GF-D8 (cell line): ENCODE results near the gene ACSS3.
"Not testable (repeated sequence)": the region's sequence is repeated elsewhere in the genome, so short reads cannot be mapped to it uniquely, and the experiment has no call there.

ENCODE experiments used
- DNase-seq: peaks from one replicate; lab custom pipeline; 2025; lab: John Stamatoyannopoulos, UW

The ACSS3 gene

DNA sequence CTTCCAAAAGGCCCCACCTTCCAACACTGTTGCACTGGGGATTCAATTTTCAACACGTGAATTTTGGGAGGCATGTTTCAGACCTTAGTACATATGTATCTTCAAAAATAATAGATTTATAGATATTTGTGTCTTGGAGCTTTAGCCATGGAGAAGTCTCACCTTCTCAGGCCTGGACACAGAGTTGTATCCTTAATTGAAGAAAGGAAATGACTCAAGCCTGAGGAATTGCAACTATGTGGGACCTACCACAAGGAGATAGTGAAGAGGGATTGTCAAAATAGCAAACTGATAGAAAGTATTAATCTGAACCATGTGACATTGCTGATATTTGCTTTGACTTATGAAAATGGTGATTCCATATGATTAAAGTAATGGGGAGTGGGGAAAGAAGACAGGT, 89.8 kb downstream of the ACSS3 start:
- DNase-seq: no peak

DNA sequence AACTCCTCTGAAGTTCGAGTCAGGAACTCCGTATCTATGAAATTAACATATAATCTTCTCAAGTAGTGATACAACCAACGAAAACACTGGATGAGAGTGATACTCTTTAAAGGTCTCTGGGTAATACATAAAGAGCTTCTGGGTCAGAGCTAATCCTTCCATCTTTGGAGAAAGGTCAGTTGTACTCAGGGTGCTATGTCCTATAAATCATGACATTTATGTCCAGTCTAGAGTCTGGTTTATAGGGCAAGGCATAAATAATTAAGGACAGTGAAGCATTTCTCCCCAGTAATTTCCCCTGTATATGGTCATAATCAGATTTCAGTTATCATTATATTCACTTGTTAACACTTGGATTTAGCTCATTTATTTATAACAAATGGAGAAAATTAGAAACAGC, 90.6 kb downstream of the ACSS3 start:
- DNase-seq: no peak

DNA sequence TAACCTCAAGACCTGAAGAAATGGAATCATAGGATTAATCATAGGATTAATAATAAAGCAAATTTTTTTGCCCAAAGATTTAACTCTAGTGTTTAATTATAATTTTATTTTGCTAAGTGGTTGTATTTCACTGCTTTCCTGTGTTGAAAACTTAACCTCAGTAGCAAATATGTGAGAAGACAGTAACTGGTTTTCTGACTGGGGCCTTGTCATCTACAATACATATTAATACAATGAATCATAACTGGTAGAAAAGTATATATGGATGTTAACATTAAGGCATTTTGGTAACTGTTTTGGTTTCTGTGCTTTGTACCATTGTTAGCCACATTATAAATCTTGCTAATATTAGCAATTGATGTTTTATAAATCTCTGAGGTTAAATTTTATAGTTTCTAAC, 92.2 kb downstream of the ACSS3 start:
- DNase-seq: no peak

DNA sequence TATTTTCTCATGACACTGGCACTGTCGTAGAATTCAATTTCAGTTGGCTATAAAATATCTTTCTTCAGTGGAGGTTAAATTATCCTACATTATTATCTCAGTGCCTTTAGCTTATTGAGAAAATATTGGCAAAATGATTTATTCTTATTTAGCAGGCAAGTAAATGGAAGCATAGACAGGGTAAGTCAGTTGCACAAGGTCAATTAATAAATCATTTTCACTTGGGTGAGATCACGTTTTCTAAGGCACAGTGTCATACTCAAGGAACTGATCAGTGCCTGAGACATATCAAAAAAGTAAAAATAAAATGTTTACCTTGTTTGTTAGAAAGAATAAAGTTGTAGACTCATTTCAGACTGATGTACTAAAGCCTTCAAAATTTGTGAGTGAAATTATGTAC, 95.0 kb downstream of the ACSS3 start:
- no peak for DNase-seq

DNA sequence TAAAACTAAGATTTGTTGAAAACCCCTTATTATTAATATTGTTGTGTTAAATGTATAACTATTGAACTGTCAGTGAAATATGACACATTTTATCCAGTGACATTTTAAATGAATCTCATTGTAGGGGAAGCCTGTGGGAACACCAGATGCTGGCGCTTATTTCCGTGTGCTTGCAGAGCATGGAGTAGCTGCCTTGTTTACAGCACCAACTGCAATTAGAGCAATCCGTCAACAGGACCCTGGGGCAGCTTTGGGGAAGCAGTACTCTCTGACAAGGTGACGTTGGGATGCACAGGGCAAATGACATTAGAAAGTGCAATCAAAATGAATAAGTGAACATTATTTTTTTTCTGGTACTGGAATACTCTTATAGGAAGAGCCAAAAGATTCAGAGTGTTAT, 96.8 kb downstream of the ACSS3 start:
- DNase-seq: no peak

DNA sequence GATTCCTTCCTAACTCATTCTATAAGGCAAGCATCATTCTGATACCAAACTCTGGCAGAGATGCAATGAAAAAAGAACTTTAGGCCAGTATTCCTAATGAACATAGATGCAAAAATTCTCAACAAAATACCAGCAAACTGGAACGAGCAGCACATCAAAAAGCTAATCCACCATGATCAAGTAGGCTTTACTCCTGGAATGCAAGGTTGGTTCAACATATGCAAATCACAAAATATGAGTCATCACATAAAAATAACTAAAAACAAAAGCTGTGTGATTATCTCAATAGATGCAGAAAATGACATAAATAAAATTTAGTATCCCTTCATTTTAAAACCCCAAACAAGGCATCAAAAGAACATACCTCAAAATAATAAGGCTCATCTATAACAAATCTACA, 98.9 kb downstream of the ACSS3 start:
- DNase-seq: no peak

DNA sequence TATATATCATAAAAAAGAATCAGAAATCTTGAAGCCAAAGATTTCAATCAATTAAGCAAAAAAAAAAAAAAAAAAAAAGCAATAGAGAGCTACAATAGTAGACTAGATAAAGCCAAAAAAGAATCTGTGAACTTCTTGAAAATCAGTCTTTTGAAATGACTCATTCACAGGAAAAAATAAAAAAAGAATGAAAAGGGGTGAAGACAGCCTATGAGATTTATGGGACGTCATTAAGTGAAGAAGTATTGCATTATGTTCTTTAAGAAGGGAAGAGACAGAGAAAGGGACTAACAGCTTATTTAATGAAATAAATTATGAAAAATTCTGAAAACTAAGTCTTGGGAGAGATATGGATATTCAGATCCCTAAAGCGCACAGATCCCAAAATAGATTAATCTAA, 103.8 kb downstream of the ACSS3 start:
- DNase-seq: no peak

DNA sequence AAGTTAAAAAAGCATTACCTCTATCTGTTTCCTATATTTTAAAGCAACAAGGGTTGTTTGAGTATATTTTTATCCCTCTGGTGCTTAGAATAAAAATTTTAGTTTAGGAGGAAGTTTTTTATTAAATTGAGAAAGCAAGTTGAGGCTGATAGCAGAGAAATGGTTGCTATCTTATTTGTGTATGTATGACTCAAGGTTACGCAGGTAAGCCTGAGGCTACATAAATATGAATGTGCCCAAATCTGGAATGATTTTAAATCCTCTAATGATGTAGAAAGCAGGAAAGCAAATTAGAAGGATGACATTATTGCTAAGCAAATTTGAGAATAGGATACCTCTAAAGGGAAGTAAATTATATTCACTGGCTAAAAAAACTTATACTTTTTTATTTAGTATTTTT, 109.8 kb downstream of the ACSS3 start:
- DNase-seq: no peak

DNA sequence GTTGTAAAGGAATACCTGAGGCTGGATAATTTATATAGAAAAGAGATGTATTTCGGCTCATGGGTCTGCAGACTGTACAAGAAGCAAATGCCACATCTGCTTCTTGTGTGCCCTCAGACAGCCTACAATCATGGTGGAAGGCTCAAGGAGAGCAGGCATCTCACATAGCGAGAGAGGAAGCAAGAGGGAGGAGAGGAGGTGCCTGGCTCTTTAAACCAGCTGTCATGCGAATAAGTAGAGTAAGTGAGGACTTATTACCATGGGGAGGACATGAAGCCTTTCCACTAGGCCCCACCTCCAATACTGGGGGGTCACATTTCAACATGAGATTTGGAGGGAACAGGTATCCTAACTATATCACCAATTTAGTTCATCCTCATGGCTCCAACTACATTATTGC, 118.7 kb downstream of the ACSS3 start:
- no peak for DNase-seq

DNA sequence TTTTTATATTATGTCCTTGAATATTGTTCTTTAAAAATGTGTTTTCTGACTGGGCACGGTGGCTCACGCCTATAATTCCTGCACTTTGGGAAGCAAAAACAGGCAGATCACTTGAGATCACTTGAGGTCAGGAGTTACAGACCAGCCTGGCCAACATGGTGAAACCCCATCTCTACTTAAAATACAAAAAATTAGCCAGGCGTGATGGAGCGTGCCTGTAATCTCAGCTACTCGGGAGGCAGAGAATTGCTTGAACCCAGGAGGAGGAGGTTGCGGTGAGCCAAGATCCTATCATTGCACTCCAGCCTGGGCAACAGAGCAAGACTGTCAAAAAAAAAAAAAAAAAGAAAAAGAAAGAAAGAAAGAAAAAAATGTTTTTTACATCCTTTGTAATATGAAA, 122.7 kb downstream of the ACSS3 start:
- not testable (repeated sequence) for DNase-seq

DNA sequence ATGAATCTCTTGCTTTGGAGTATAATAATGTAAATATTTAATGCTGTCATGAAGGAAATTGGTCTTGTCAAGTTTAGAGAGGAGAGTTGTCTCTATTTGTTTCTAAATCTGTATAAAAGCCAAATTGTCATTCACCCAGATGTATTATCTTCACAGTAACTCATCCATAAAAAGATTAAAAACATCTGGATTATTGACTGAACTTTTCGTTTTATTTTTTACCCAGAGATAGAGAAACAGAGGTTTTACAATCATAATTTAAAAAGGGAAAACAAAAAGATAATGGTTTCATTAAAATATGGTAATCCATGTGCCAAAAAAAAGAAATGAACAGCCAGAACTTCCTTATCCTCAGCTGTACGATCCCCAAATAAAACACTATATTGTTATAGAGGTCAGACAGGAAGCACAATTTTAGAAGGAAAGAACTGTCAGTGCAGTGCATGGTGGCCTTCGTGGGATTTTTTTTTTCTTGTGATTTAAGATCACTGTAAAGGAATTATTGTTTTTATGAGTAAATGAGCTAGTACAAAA, 125.9 kb downstream of the ACSS3 start:
- DNase-seq: no peak

DNA sequence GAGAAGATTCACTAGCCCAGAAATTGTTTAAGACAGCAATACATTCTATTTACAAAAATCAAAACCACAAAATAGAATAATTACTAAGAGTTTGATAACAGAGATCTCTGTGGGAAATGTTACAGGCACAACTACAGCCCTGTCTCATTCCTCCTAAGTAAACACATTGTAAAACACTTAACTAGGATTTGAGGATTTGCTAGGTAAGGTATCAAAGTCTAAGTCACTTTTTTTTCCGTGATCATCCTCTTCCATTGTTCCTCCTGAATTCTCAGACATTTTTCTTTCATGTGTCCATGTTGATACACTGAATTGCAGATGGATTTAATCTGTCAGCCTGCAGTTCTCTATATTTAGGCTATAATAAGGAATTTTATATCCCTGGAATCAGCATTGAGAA, 127.5 kb downstream of the ACSS3 start:
- no peak for DNase-seq

DNA sequence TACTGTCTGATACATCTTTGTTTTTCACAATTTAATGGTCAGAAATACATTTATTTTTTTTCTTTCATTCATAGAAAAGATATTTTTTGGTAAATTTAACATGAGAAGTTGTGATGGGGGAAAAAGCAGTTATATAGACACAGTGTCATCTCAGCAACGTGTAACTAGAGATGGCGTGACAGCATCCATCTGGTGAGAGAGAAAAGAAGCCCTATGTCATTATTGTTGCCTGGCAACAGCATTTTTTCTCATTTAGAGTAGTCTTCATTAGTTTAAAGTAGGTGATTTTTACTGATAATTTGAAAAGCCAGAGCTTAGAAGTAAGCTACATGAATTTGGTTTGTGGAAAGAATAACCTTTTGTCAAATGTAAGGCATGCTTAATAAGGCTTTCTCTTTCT, 128.6 kb downstream of the ACSS3 start:
- DNase-seq: no peak

DNA sequence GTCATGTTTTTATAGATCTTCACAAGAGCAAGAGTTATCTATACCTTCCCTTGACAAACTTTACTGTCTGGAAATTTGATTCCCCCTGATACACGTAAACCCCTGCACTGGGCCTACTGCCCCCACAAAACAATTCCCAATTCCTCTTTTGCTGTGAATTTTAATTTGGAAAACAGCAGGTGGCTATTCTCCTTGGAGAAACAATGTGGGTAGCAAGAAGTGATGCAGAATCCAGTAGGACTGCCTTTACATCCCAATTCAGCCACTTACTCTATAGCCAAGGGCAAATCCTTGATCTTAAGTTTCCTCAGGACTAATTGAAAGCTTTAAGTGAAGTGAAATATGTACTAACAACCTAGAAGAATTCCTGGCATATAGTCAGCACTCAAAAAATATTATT, 129.3 kb downstream of the ACSS3 start:
- DNase-seq: no peak

DNA sequence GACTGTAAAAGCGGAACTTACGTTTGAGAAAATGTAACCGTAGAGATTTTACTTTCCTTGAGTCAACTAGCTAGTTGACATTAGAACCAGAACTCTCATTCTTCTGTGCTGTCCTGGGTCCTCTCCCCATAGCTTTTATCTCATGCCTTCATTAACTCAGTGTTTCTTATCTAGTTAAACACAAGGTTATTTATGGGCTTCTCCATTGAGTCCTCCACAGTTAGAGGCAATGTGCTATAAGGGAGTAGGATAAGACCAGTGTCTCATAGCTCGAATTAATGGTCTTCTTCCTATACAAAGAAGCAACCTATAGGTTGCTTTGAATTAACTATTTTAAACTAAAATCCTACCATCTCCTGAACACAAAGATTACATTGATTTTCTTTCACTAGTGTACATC, 129.8 kb downstream of the ACSS3 start:
- DNase-seq: no peak

DNA sequence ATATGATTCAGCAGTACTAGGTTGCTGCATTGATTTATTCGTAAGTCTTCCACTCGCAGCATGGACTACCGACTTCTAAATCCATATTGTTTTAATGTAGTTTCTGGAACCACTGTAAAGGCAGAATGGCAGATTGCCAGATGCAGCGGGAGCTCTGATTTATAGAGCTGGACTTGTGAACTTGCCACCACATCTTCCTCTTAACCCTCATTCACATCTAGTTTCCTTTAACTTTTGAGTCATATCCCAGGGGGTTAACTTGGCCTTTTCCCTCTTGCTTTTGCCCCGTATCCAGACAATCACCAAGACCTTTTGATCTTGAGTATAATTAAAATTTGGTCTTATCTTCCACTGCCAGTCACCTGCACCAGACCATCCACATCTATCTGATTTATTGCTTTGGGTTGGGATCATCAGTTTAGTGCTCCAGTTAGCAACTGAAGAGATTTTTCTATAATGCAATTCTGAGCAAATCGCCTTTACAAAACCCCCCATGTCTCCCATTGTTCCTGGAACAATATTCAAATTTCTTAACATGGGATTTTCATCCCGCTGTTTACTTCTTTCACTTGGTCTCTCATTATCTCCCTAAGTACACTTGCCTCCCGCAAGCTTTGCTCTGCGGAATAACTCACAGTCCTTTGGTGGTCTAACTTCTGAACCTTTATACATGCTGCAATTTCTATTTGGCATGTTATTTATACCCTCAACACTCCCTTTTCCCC, 130.5 kb downstream of the ACSS3 start:
- no peak for DNase-seq

DNA sequence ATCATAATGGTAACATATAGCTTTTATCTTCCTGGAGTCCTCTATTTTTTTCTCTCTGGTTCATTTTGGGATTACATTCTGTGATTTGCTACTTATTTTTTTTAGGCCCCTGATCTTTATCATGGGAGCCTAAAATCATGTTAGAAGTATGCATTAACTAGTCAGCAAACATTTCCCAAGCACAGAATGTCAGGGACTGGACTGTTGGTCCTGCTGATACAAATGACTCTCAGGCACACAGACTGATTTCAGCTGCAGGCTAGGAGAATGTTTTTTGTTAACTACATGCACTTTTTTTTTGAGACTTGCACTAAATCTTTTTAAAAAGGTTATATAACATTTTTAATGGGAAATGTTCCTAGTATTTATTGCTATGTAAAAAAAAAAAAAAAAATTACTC, 131.1 kb downstream of the ACSS3 start:
- DNase-seq: no peak

DNA sequence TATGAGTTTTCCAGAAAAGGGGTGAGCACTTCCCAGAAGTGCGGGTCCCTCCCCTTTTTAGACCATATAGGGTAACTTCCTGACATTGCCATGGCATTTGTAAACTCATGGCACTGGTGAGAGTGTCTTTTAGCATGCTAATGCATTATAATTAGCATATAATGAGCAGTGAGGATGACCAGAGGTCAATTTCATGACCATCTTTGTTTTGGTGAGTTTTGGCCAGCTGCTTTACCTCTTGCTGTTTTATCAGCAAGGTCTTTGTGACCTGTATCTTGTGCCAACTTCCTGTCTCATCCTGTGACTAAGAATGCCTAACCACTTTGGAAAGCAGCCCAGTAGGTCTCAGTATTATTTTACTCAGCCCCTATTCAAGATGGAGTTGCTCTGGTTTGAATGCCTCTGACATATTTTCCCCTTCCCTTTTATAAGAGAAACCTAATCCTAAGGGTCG, 131.9 kb downstream of the ACSS3 start:
- DNase-seq: not testable (repeated sequence)

DNA sequence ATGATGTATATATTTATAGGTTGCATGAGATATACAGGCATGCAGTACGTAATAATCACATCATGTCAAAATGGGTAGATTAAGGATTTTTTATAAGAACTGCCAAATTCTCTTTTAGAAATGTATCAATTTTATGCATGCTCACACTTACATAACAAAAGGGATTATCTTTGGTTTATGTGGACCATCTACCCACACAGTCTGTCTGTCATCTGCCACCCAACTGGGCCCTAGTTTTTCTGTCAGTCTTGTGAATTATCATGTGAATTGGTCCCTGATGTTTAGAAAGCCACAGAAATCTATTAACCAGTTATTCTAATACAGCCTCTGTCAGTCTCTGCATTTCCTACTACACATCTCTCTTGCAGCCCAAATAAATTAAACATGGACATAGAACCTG, 133.4 kb downstream of the ACSS3 start:
- no peak for DNase-seq

DNA sequence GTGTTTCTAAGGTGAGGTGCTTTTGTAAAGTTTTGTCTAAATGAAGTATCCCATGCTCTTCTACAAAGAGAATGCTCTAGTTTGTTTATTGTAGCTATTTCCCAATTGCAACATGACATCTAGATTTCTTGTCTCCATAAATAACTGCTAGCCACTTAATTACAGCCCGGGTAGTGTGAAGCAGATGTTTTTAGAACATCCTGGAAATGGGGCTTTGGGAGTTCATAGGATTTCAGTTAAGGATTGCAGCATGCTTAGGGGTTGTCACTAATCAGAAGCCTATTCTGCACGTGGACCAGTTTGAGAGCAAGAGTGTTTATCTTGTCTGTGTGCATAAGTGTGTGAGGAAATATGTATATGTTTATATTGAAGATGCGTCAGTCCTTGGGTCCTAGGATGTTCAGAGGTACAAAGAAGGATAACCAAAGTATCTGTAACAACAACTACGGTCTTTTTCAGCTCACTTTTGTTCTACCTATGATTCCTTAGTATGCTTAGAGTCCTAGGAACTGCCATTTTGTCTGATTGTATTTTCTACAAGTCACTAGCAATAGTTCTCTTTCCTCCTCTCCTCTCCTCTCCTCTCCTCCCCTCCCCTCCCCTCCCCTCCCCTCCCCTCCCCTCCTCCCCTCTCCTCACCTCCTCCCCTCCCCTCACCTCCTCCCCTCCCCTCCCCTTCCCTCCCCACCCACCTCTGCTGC, 135.3 kb downstream of the ACSS3 start:
- no peak for DNase-seq

DNA sequence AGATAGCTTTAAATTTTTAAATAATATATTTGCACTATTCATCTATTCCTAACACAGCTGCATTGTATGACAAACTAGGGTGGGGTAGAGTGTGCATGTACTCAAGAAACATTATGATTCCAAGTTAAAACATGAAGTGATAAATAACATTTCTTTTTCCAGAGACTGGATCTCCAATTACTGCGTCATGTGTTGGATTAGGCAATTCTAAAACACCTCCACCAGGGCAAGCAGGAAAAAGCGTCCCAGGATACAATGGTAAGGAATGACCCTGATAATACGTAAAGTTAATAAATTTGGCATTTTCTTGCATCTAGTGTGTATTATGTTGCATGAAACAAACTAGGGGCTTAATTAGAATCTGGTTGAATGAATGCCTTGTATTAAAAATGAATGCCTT, 138.9 kb downstream of the ACSS3 start:
- no peak for DNase-seq

DNA sequence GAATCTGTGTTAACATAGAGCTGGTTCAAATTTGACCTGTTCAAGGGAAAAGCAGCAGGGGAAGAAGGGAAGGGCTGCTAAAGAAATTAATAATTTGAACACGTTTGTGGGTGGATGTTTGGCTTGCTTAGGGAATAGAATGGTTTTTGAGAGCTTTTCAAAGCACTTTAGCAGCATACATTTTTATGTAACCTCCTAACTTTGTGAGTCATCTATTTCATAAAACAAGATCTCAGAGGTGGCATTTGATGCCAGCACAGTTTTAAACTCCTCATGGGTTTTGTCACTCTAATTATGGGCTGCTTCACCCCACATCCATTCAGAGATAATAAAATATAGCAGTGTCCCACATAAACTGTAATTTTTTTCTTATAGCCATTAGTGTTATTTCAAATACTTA, 143.8 kb downstream of the ACSS3 start:
- no peak for DNase-seq

DNA sequence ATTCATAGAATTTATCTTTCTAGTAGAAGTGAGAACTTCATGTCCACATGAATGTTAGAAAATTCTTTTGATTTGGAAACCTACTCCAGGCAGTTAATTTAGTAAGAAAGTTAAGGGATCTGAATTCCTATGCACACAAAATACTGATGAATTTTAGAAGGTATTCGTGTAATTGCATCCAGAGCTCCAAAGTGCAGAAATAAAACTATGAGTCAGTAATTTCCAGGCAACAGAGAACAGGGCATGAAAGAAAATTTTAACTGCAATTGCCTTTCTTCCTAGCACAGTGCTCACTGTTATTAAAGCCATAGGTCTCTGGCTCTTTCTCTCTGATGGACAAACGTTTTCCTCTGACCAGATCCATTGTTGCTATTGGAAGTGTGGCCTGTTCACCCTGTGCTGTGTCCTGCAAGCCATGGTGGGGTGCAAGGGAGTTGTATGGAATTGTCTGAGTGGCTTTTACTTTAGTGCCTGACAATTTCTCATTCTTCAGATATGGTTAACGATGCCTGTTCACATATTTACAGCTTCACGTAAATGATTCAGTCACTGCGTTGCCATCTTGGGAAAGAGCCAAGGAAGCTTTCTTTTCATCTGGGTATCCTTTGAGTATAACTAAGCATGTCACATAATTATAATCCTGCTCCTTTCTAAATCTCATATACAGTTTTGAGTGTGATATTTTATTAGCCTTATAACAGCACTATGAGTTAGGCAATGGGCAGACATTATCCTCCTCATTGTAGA, 145.1 kb downstream of the ACSS3 start:
- no peak for DNase-seq
